Measurements from ENCODE around the gene NOL4.

The NOL4 gene

GRCh38 chr18:34189656-34190435, 34.9 kb downstream of the NOL4 start:
- no peak for DNase-seq

All from activated CD4-positive, alpha-beta T cell treated with anti-CD3 and anti-CD28 coated beads, Interleukin-2, amount 50 U/mL, for 48 hours (primary cell).